ENCODE results near the gene GABRR2. TPM values are rescaled to one million over a fixed set of nuclear protein-coding genes. Genes with fewer than 3 reads are reported as not detected.

GABRR2 gene
- total and polyA plus RNA-seq, 2 of the 4 experiments (the other 2 are of a cell fraction) = 0.26 TPM; not detected in 1

GRCh38 chr6:89323511-89323971 lies 8.4 kb upstream of the GABRR2 start:
- no peaks in the 10 kb centered on the region for H3K27me3 ChIP-seq (ENCODE audit: control insufficient read depth, insufficient read depth, low read length)
- no peak overlapping the region for H2BK15ac ChIP-seq (ENCODE audit: low read depth, low read length)
- no peak overlapping the region for H3K4me2 ChIP-seq (ENCODE audit: low read depth, low read length)
- H3K18ac ChIP-seq (ENCODE audit: low read depth, low read length) = no peak overlapping the region
- no peak overlapping the region for H3K9ac ChIP-seq (ENCODE audit: low read depth, low read length)
- H3K4me3 ChIP-seq (ENCODE audit: insufficient read depth, low read depth, low read length) = no peak overlapping the region
- dilution Hi-C loops (cut with HindIII; ENCODE audit: low sequenced_read_pairs, unreplicated experiment) (no loop called here), intact Hi-C loops (cut with micrococcal nuclease) (no loop called here), in situ Hi-C loops (cut with MboI; ENCODE audit: low sequenced_read_pairs) (no loop called here)
- H3K4ac ChIP-seq (ENCODE audit: low read depth, low read length) = no peak overlapping the region
- TF ChIP-seq NFE2L2 (IDR thresholded peaks at IDR 0.05; ENCODE audit: low read depth, low read length) (no peak), MXI1 (IDR thresholded peaks at IDR 0.05; ENCODE audit: borderline replicate concordance, low read depth, low read length) (no peak), MAFK (IDR thresholded peaks at IDR 0.05; ENCODE audit: low read depth, low read length) (no peak), RCOR1 (IDR thresholded peaks at IDR 0.05; ENCODE audit: insufficient replicate concordance, low read length) (no peak)
- TF ChIP-seq, protein P1, sequence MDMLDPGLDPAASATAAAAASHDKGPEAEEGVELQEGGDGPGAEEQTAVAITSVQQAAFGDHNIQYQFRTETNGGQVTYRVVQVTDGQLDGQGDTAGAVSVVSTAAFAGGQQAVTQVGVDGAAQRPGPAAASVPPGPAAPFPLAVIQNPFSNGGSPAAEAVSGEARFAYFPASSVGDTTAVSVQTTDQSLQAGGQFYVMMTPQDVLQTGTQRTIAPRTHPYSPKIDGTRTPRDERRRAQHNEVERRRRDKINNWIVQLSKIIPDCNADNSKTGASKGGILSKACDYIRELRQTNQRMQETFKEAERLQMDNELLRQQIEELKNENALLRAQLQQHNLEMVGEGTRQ (IDR thresholded peaks at IDR 0.05; ENCODE audit: low read depth, low read length) = no peak
- TF ChIP-seq, protein P2, sequence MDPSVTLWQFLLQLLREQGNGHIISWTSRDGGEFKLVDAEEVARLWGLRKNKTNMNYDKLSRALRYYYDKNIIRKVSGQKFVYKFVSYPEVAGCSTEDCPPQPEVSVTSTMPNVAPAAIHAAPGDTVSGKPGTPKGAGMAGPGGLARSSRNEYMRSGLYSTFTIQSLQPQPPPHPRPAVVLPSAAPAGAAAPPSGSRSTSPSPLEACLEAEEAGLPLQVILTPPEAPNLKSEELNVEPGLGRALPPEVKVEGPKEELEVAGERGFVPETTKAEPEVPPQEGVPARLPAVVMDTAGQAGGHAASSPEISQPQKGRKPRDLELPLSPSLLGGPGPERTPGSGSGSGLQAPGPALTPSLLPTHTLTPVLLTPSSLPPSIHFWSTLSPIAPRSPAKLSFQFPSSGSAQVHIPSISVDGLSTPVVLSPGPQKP (IDR thresholded peaks at IDR 0.05; ENCODE audit: borderline replicate concordance, low read depth, low read length) = no peak
- WGBS, 2 experiments (ENCODE audit: extremely low coverage in 2 of 2, insufficient read length in 1 of 2) = no CpG with 5 or more reads among the region's 3 CpGs
- no peak overlapping the region for H3K14ac ChIP-seq (replicated peaks; ENCODE audit: low read depth, low read length)
- BruUV-seq (replicated peaks) = no TSS peak
- no peaks in the 10 kb centered on the region; a peak in 1 of 4 replicates for H3K79me1 ChIP-seq (ENCODE audit: low read depth in 1 of 2, low read length in 2 of 2)
- H2AK9ac ChIP-seq (replicated peaks; ENCODE audit: low read depth, low read length, poor library complexity) = no peak overlapping the region
- H3K9me1 ChIP-seq (ENCODE audit: insufficient read depth, low read length) = no peaks in the 10 kb centered on the region
- H2BK5ac ChIP-seq (ENCODE audit: low read depth, low read length, poor library complexity, severe bottlenecking) = no peak overlapping the region
- DNase-seq = peak; percentile 41
- ChIA-PET POLR2A (ENCODE audit: unreplicated experiment) (no interaction called here), CTCF (no interaction called here)
- H2BK20ac ChIP-seq (ENCODE audit: low read depth, low read length) = no peak overlapping the region
- H2AFZ ChIP-seq (replicated peaks; ENCODE audit: low read length, poor library complexity) = no peak overlapping the region
- H4K20me1 ChIP-seq (ENCODE audit: insufficient read depth, low read length) = no peaks in the 10 kb centered on the region
- H4K91ac ChIP-seq (ENCODE audit: insufficient read depth, low read depth, low read length) = no peak overlapping the region
- no peak overlapping the region for H2AK5ac ChIP-seq (ENCODE audit: low read depth, low read length)
- H3K27ac ChIP-seq (ENCODE audit: insufficient read depth, low read length) = no peak overlapping the region
- no peak for ATAC-seq (ENCODE audit: low read depth)
- H2BK120ac ChIP-seq (ENCODE audit: low read depth, low read length) = no peak overlapping the region
- H3K9me3 ChIP-seq (ENCODE audit: control insufficient read depth, insufficient read depth, low read length) = no peaks in the 10 kb centered on the region
- H3K4me1 ChIP-seq (ENCODE audit: control insufficient read depth, insufficient read depth, low read length) = no peaks in the 10 kb centered on the region
- no peak overlapping the region for H3K23ac ChIP-seq (ENCODE audit: low read depth, low read length)
- H4K8ac ChIP-seq (ENCODE audit: low read depth in 2 of 2, low read length in 2 of 2) = no peak overlapping the region
- H3K36me3 ChIP-seq (ENCODE audit: control insufficient read depth, insufficient read depth, low read length) = peaks cover 8% of the 10 kb centered on the region
- no peak overlapping the region for H3K56ac ChIP-seq (ENCODE audit: extremely low read depth, insufficient read depth, low read length)
- H4K5ac ChIP-seq (ENCODE audit: low read depth, low read length) = no peak overlapping the region

Measured in IMR-90 (cell line).